Mucosa of stomach (tissue), 1 donor: ENCODE results near the gene ANK3.
"Not testable (repeated sequence)": the region's sequence is repeated elsewhere in the genome, so short reads cannot be mapped to it uniquely, and the experiment has no call there.

Source experiments
- H3K27me3 ChIP-seq: one replicate; pipeline ENCODE4 v1.7.0; 2013; ENCODE audit warnings: mild to moderate bottlenecking, low read length; ENCODE audit not compliant: control insufficient read depth, insufficient read depth
- H3K36me3 ChIP-seq: one replicate; pipeline ENCODE4 v1.7.0; 2013; ENCODE audit warnings: low read length; ENCODE audit not compliant: control insufficient read depth, insufficient read depth
- H3K4me1 ChIP-seq: one replicate; pipeline ENCODE4 v1.7.0; 2013; ENCODE audit warnings: mild to moderate bottlenecking, low read length; ENCODE audit not compliant: control insufficient read depth, insufficient read depth
- H3K4me3 ChIP-seq: one replicate; pipeline ENCODE4 v1.7.0; 2013; ENCODE audit warnings: low read length
- H3K9ac ChIP-seq: one replicate; pipeline ENCODE4 v1.7.0; 2013; ENCODE audit warnings: mild to moderate bottlenecking, low read length, moderate library complexity
- H3K9me3 ChIP-seq: one replicate; pipeline ENCODE4 v1.7.0; 2013; ENCODE audit warnings: mild to moderate bottlenecking, low read length, moderate library complexity; ENCODE audit not compliant: control insufficient read depth
- donor health status: Pancreatic carcinoma.

ANK3 gene

DNA sequence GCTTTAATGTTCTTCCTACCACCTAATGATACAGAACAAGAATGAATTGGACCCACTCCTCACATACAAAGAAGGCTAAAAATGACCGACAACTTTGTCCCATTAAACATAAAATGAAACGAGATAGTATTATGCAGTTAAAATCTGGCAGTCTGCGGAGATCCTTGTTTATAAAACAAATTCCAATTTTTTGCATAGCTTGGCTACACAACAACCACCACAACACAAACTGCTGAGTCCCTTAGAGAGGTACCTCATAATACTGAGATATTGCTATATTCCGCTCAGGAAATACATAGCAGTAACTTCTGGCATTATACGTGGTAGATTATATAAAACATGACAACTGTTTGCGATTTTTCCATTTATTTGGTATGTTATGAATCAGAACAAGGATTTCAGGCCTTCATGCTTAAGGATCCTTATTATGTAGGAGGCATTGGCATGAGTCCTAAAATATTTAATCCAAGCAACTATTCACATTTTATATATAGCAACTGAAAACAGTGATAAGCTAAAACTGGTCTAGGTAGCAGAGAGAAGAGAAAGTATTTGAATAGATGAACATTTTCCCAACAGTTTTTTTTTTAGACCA, 96.0 kb downstream of the ANK3 start:
- Histone ChIP-seq H3K4me1 (peaks cover 9% of the 10 kb centered on the region), H3K9me3 (no peaks in the 10 kb centered on the region), H3K27me3 (no peaks in the 10 kb centered on the region), H3K4me3 (no peak overlapping the region), H3K36me3 (no peaks in the 10 kb centered on the region), H3K9ac (no peak overlapping the region)

DNA sequence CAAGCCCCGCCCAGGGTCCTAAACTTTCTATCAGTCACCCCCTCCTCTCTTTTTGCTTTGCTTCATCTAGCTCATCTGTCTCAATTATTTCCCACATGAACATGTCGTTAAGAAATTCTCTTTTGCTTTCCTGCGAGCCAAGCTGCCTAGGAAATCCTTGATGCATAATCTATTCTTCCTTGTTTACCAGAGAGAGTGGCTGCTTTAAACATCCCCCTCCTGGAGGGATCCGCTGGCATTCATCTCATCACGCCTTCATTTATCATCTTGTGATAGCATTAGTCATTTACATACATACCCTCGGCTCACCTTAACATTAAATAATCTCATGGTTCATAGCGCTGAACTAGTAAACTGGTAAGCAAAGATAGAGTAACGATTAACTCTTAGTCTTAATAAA, 96.7 kb downstream of the ANK3 start:
- H3K36me3 ChIP-seq: no peaks in the 10 kb centered on the region
- peaks cover 9% of the 10 kb centered on the region for H3K4me1 ChIP-seq
- no peak overlapping the region for H3K4me3 ChIP-seq
- no peak overlapping the region for H3K9ac ChIP-seq
- no peaks in the 10 kb centered on the region for H3K9me3 ChIP-seq
- no peaks in the 10 kb centered on the region for H3K27me3 ChIP-seq

DNA sequence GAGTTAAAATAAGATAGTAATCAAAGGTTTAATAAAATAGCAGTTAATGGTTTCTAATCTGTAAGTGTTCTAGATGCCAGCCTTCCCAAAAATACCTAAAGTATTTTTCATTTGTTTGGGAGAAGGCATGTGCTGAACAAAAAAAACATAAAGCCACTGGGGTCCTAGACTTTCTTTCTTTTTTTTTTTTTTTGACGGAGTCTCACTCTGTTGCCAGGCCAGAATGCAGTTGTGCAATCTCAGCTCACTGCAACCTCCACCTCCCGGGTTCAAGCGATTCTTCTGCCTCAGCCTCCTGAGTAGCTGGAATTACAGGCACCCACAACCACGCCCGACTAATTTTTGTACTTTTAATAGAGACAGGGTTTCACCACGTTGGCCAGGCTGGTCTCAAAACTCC, 97.1 kb downstream of the ANK3 start:
- not testable (repeated sequence) for H3K27me3 ChIP-seq, H3K4me3 ChIP-seq, H3K9ac ChIP-seq, H3K9me3 ChIP-seq, H3K4me1 ChIP-seq, H3K36me3 ChIP-seq

DNA sequence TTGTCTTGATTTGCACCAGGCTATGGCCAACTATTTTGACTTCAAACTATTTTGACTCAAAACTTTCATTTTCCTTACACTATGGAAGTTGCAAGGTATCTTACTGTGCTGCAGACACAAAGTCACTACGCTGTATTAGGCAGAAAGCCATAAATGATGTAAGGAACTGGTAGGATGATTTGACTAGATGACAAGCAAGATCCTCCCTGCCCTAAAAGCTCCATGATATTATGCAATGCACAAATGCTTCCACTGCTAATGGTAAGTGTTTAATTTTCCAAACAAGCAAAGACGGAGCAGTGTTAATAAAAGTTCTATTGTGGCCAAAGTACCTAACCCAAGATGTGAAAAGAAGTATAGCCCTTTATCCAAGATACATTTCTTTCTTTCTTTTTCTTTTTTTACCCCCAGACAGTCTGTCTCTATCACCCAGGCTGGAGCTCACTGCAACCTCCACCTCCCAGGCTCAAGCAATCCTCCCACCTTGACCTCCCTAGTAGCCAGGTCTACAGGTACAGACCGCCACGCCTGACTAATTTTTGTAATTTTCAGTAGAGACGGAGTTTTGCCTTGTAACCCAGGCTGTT, 98.2 kb downstream of the ANK3 start:
- no peaks in the 10 kb centered on the region for H3K9me3 ChIP-seq
- no peak overlapping the region for H3K9ac ChIP-seq
- no peaks in the 10 kb centered on the region for H3K27me3 ChIP-seq
- no peaks in the 10 kb centered on the region for H3K36me3 ChIP-seq
- no peak overlapping the region for H3K4me3 ChIP-seq
- H3K4me1 ChIP-seq: peaks cover 9% of the 10 kb centered on the region

DNA sequence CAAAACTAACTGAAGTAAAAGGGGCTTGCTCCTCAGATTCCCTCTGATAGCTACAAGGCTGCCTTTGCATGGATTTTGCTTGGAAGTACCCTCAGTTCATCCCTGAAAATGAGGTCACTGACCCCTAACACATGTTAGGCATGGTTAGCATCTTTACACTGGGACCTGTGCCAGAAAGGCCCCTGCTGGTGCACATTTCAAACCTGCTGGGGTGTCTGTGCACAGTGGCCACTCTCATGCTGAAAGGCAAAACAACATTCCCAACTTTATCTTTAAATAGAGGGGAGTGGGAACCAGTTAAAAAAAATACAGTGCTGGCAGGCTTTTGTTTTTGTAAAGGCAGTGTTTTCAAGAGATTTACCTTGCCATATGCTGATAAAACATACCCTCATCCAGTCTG, 99.1 kb downstream of the ANK3 start:
- Histone ChIP-seq H3K4me1 (peaks cover 6% of the 10 kb centered on the region), H3K36me3 (no peaks in the 10 kb centered on the region), H3K4me3 (no peak overlapping the region), H3K27me3 (no peaks in the 10 kb centered on the region), H3K9me3 (no peaks in the 10 kb centered on the region), H3K9ac (no peak overlapping the region)

- no peak overlapping the region for H3K9ac ChIP-seq
- H3K27me3 ChIP-seq: no peaks in the 10 kb centered on the region
- no peaks in the 10 kb centered on the region for H3K9me3 ChIP-seq
- no peaks in the 10 kb centered on the region for H3K36me3 ChIP-seq
- peaks cover 6% of the 10 kb centered on the region for H3K4me1 ChIP-seq
- no peak overlapping the region for H3K4me3 ChIP-seq
Measured at GRCh38 chr10:60289800-60290199, 99.9 kb downstream of the ANK3 start.

- Histone ChIP-seq H3K4me3 (no peak overlapping the region), H3K9me3 (no peaks in the 10 kb centered on the region), H3K27me3 (no peaks in the 10 kb centered on the region), H3K4me1 (no peaks in the 10 kb centered on the region), H3K36me3 (no peaks in the 10 kb centered on the region), H3K9ac (no peak overlapping the region)
Measured at GRCh38 chr10:60288256-60288655, 101.4 kb downstream of the ANK3 start.

- Histone ChIP-seq H3K9ac (no peak overlapping the region), H3K27me3 (no peaks in the 10 kb centered on the region), H3K4me1 (peaks cover 11% of the 10 kb centered on the region), H3K9me3 (no peaks in the 10 kb centered on the region), H3K4me3 (no peak overlapping the region), H3K36me3 (no peaks in the 10 kb centered on the region)
Measured at GRCh38 chr10:60286559-60286958, 103.1 kb downstream of the ANK3 start.

DNA sequence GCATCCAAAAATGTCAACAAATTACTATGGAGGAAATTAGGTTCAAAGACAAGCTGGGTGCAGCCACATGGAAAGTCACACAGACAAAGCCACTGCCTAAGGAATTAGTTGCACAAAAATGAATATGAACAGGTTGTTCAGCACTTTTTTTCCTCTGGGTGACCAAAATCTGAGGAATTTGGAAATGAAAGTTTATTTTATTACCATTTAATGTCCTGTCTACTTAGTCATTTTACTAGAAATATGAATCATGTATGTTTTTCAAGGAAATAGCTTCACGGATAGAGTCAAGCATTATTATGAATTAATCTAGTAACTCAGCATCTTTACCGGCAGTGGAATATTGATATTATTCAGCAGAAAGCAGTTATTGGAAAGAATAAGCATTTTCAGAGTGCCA, 106.3 kb downstream of the ANK3 start:
- no peaks in the 10 kb centered on the region for H3K36me3 ChIP-seq
- H3K9ac ChIP-seq: no peak overlapping the region
- H3K27me3 ChIP-seq: no peaks in the 10 kb centered on the region
- H3K4me3 ChIP-seq: no peak overlapping the region
- H3K9me3 ChIP-seq: no peaks in the 10 kb centered on the region
- peaks cover 12% of the 10 kb centered on the region for H3K4me1 ChIP-seq

GRCh38 chr10:60282771-60283353, 106.8 kb downstream of the ANK3 start:
- Histone ChIP-seq H3K27me3 (no peaks in the 10 kb centered on the region), H3K4me1 (peaks cover 12% of the 10 kb centered on the region), H3K9ac (no peak overlapping the region), H3K36me3 (no peaks in the 10 kb centered on the region), H3K4me3 (no peak overlapping the region), H3K9me3 (no peaks in the 10 kb centered on the region)

- Histone ChIP-seq H3K4me1 (peaks cover 12% of the 10 kb centered on the region), H3K4me3 (no peak overlapping the region), H3K9ac (no peak overlapping the region), H3K36me3 (no peaks in the 10 kb centered on the region), H3K9me3 (no peaks in the 10 kb centered on the region), H3K27me3 (no peaks in the 10 kb centered on the region)
Measured at GRCh38 chr10:60281792-60282353, 107.8 kb downstream of the ANK3 start.

GRCh38 chr10:60281331-60281730, 108.3 kb downstream of the ANK3 start:
- no peak overlapping the region for H3K4me3 ChIP-seq
- H3K9me3 ChIP-seq: no peaks in the 10 kb centered on the region
- H3K4me1 ChIP-seq: peaks cover 12% of the 10 kb centered on the region
- H3K9ac ChIP-seq: no peak overlapping the region
- H3K36me3 ChIP-seq: no peaks in the 10 kb centered on the region
- no peaks in the 10 kb centered on the region for H3K27me3 ChIP-seq
